Kidney (tissue), 14 donors: Measurements from ENCODE around the gene RTF1. TPM values are rescaled to one million over a fixed set of nuclear protein-coding genes. Genes with fewer than 3 reads are reported as not detected.
A peak's percentile ranks its signal among the peaks of the same experiment; 100 is the strongest.

ENCODE experiments used
- DNase-seq, 5 donors: peaks; one replicate each; pipeline ENCODE4 v3.0.0-alpha.2; 2013 to 2020
- FAIRE-seq: peaks from 2 replicates; lab custom pipeline; 2012; peaks lifted over from hg19 to GRCh38; lab: Jason Lieb, UNC
- H3K27ac ChIP-seq, 2 donors: one replicate each; pipeline ENCODE4 v1.7.0; 2013; ENCODE audit warnings: low read depth in 2 of 2, low read length in 2 of 2, inconsistent platforms in 1 of 2
- H3K27me3 ChIP-seq: one replicate; pipeline ENCODE4 v1.7.1; 2013; ENCODE audit warnings: low read length, inconsistent platforms; ENCODE audit not compliant: control insufficient read depth, insufficient read depth
- H3K36me3 ChIP-seq, 3 donors: one replicate each; pipeline versions ENCODE4 v1.7.0 to v1.7.1; 2013; ENCODE audit warnings: low read length in 3 of 3, control low read depth in 1 of 3, inconsistent platforms in 1 of 3; ENCODE audit not compliant: insufficient read depth in 3 of 3, control insufficient read depth in 2 of 3
- H3K4me1 ChIP-seq, 3 donors: one replicate each; pipeline versions ENCODE4 v1.7.0 to v1.7.1; 2013; ENCODE audit warnings: low read length in 3 of 3, inconsistent platforms in 1 of 3, low read depth in 1 of 3; ENCODE audit not compliant: control insufficient read depth in 2 of 3, insufficient read depth in 2 of 3
- H3K4me3 ChIP-seq, 3 donors: one replicate each; pipeline versions ENCODE4 v1.7.0 to v1.8.1; 2013; ENCODE audit warnings: low read length in 3 of 3, control low read depth in 1 of 3, inconsistent platforms in 1 of 3
- H3K9ac ChIP-seq, 3 donors: one replicate each; pipeline versions ENCODE4 v1.7.0 to v1.7.1; 2013; ENCODE audit warnings: low read length in 3 of 3, control low read depth in 1 of 3, inconsistent platforms in 1 of 3
- H3K9me3 ChIP-seq, 3 donors: one replicate each; pipeline versions ENCODE4 v1.7.0 to v1.7.1; 2013; ENCODE audit warnings: low read length in 3 of 3, control low read depth in 1 of 3, inconsistent platforms in 1 of 3; ENCODE audit not compliant: control insufficient read depth in 2 of 3, insufficient read depth in 1 of 3
- CTCF ChIP-seq: IDR thresholded peaks from 3 replicates; pipeline ENCODE4 v1.5.1; 2012; ENCODE audit warnings: mild to moderate bottlenecking, moderate library complexity, borderline replicate concordance; ENCODE audit not compliant: insufficient read depth; ENCODE audit errors: extremely low read depth
- intact Hi-C: fragments of 100-400 bp; cut with DNase I; formaldehyde crosslinking; loops from one replicate; pipeline ENCODE4 v1.11.1; 2022
- polyA plus RNA-seq: library from polyadenylated mRNA; stranded (reverse); fragments of 350-450 nt; fragmentation: Illumina TruSeq; extraction: RNeasy Lipid Tissue Mini Kit (QIAGEN cat#74804); gene quantifications from one replicate; pipeline ENCODE4 v1.2.3, GENCODE V29; 2014; ENCODE audit warnings: low read depth, low replicate concordance; ENCODE audit not compliant: insufficient read depth
- total RNA-seq: library from RNA; stranded (reverse); fragmentation: NEBNext Ultra II Directional; extraction: Animal tissue kit (Norgen Biotek cat#: 25700); gene quantifications from one replicate; pipeline ENCODE4 v1.2.1, GENCODE V29; 2021
- donor health status: control.
- donor health status: control.
- donor health status: control.
- donor health status: control.
- donor health status: control.
- donor health status: DM: yes; HTN: yes; CAD: no.
- donor health status: Normal renal cell carcinoma (clear cell type).

RTF1 gene
- total and polyA plus RNA-seq, 2 donors from 2014 or later: 14.8 to 29.7 TPM

GRCh38 chr15:41486286-41486685 is 69.4 kb downstream of the RTF1 start:
- no peak overlapping the region for H3K4me3 ChIP-seq
- no peak for FAIRE-seq
- peak in 1 of 5 donors; percentile 71 for DNase-seq
- TF ChIP-seq CTCF: no peak
- H3K36me3 ChIP-seq: peaks cover 0 to 10% (median 1%) of the 10 kb centered on the region in 3 donors
- H3K9ac ChIP-seq: no peak overlapping the region
- H3K9me3 ChIP-seq: no peaks in the 10 kb centered on the region
- intact Hi-C loops: no loop called here
- H3K27ac ChIP-seq: no peak overlapping the region
- H3K27me3 ChIP-seq: no peaks in the 10 kb centered on the region
- peaks cover 0 to 3% (median 0%) of the 10 kb centered on the region in 3 donors for H3K4me1 ChIP-seq

GRCh38 chr15:41487381-41487780 is 70.5 kb downstream of the RTF1 start:
- DNase-seq: peak in 3 of 5 donors; percentile 57 to 75 (median 65)
- no peaks in the 10 kb centered on the region for H3K9me3 ChIP-seq
- no peak overlapping the region for H3K27ac ChIP-seq
- H3K36me3 ChIP-seq: peaks cover 0 to 4% (median 0%) of the 10 kb centered on the region in 3 donors
- TF ChIP-seq CTCF: no peak
- peaks cover 0 to 3% (median 3%) of the 10 kb centered on the region in 3 donors for H3K4me1 ChIP-seq
- no peak overlapping the region for H3K4me3 ChIP-seq
- no peak for FAIRE-seq
- H3K27me3 ChIP-seq: no peaks in the 10 kb centered on the region
- intact Hi-C loops: no loop called here
- H3K9ac ChIP-seq: no peak overlapping the region

- DNase-seq: peak in 1 of 5 donors; percentile 11
- no peak for TF ChIP-seq CTCF
- no peak overlapping the region for H3K9ac ChIP-seq
- peaks cover 0 to 7% (median 7%) of the 10 kb centered on the region in 3 donors for H3K4me1 ChIP-seq
- intact Hi-C loops: no loop called here
- H3K36me3 ChIP-seq: peaks cover 0 to under 1% (median 0%) of the 10 kb centered on the region in 3 donors
- FAIRE-seq: no peak
- no peak overlapping the region for H3K27ac ChIP-seq
- no peaks in the 10 kb centered on the region for H3K27me3 ChIP-seq
- H3K4me3 ChIP-seq: peak overlapping the region in 1 of 3 donors; percentile 28
- no peaks in the 10 kb centered on the region for H3K9me3 ChIP-seq
Measured at GRCh38 chr15:41487802-41488201, 70.9 kb downstream of the RTF1 start.

GRCh38 chr15:41489641-41490040 is 72.7 kb downstream of the RTF1 start:
- Histone ChIP-seq H3K9ac (no peak overlapping the region), H3K36me3 (no peaks in the 10 kb centered on the region), H3K4me3 (no peak overlapping the region), H3K9me3 (no peaks in the 10 kb centered on the region), H3K4me1 (peaks cover 0 to 13% (median 12%) of the 10 kb centered on the region in 3 donors), H3K27me3 (no peaks in the 10 kb centered on the region), H3K27ac (no peak overlapping the region)
- FAIRE-seq (no peak), DNase-seq (peak in 1 of 5 donors; percentile 7)
- TF ChIP-seq CTCF: no peak
- intact Hi-C loops: no loop called here
